PC-9 (cell line): ENCODE results near the gene CUL9.

Experiments used
- EZH2 ChIP-seq: fragments of 200-600 bp; sonication (generic); IDR thresholded peaks from 2 replicates; pipeline ENCODE4 v1.8.0; 2017; ENCODE audit warnings: antibody characterized with exemption, low read depth
- TF ChIP-seq, protein P1 (sequence below): fragments of 200-600 bp; sonication (generic); conservative IDR thresholded peaks from 2 replicates; pipeline ENCODE4 v1.6.1; 2017; ENCODE audit warnings: mixed run types, antibody characterized with exemption, mild to moderate bottlenecking, moderate library complexity

DNA sequence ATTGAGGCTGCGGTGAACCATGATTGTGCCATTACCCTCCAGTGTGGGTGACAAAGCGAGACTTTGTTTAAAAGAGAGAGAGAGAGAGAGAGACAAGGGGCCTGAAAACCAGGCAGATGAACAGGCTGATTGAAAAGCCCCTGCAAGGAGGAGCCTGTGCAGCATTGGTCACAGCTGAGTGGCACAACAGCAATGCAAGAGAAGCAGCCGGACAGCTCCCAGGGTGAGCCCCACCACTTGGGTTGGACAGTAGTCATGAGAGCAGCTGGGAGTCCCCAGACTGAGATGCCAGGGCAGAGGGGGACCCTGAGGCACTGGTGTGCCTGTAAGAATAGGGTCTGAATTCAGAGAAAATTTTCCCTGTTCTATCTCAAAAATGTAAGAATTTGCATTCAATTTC lies 37.1 kb downstream of the CUL9 start:
- TF ChIP-seq, protein P1, sequence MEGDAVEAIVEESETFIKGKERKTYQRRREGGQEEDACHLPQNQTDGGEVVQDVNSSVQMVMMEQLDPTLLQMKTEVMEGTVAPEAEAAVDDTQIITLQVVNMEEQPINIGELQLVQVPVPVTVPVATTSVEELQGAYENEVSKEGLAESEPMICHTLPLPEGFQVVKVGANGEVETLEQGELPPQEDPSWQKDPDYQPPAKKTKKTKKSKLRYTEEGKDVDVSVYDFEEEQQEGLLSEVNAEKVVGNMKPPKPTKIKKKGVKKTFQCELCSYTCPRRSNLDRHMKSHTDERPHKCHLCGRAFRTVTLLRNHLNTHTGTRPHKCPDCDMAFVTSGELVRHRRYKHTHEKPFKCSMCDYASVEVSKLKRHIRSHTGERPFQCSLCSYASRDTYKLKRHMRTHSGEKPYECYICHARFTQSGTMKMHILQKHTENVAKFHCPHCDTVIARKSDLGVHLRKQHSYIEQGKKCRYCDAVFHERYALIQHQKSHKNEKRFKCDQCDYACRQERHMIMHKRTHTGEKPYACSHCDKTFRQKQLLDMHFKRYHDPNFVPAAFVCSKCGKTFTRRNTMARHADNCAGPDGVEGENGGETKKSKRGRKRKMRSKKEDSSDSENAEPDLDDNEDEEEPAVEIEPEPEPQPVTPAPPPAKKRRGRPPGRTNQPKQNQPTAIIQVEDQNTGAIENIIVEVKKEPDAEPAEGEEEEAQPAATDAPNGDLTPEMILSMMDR, result no peak
- no peak for TF ChIP-seq EZH2
